Right renal cortex interstitium (tissue), 3 donors: ENCODE measurements around the gene B4GALNT4. TPM values are rescaled to one million over a fixed set of nuclear protein-coding genes. Genes with fewer than 3 reads are reported as not detected.
"Not testable (repeated sequence)": the region's sequence is repeated elsewhere in the genome, so short reads cannot be mapped to it uniquely, and the experiment has no call there.

Experiments used
- DNase-seq, 3 donors: peaks; one replicate each; pipeline ENCODE4 v3.0.0-alpha.2; 2013; ENCODE audit warnings: low read depth in 3 of 3, low spot score in 2 of 3
- polyA plus RNA-seq, 3 donors: library from polyadenylated mRNA; unstranded; fragments of 120-200 nt; gene quantifications; one replicate each; pipeline ENCODE4 v1.2.1, GENCODE V29; 2013; ENCODE audit not compliant: insufficient read length in 3 of 3

Gene B4GALNT4, protein sequence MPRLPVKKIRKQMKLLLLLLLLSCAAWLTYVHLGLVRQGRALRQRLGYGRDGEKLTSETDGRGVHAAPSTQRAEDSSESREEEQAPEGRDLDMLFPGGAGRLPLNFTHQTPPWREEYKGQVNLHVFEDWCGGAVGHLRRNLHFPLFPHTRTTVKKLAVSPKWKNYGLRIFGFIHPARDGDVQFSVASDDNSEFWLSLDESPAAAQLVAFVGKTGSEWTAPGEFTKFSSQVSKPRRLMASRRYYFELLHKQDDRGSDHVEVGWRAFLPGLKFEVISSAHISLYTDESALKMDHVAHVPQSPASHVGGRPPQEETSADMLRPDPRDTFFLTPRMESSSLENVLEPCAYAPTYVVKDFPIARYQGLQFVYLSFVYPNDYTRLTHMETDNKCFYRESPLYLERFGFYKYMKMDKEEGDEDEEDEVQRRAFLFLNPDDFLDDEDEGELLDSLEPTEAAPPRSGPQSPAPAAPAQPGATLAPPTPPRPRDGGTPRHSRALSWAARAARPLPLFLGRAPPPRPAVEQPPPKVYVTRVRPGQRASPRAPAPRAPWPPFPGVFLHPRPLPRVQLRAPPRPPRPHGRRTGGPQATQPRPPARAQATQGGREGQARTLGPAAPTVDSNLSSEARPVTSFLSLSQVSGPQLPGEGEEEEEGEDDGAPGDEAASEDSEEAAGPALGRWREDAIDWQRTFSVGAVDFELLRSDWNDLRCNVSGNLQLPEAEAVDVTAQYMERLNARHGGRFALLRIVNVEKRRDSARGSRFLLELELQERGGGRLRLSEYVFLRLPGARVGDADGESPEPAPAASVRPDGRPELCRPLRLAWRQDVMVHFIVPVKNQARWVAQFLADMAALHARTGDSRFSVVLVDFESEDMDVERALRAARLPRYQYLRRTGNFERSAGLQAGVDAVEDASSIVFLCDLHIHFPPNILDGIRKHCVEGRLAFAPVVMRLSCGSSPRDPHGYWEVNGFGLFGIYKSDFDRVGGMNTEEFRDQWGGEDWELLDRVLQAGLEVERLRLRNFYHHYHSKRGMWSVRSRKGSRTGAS
- polyA plus RNA-seq = 10 to 100 TPM; 45.9 to 50.1 (median 47.4) TPM

GRCh38 chr11:369336-370018 is at the start of gene B4GALNT4:
Gene B4GALNT4 (plus strand): TSS chr11:369499. CDS start chr11:369804, 305 bp downstream.
- DNase-seq = no peak

DNA sequence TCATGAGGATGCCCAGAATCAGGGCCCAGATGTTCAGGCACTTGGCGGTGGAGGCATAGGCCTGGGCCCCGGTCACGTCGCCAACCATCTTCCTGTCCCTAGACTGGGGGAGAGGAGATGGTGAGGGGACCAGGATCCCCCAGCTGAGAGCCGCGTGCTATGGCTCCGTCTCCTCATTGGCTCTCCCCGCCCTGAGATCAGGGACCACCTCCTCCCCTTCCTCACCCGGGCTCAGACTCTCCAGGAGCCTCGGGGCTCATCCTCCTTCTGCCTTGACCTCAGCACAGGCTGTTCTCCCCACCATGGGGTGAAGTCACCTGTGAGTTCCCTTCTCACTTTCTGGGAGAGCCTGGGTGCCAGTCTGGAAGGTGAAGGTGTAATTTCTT is 49.4 kb upstream of the B4GALNT4 start:
- not testable (repeated sequence) for DNase-seq

DNA sequence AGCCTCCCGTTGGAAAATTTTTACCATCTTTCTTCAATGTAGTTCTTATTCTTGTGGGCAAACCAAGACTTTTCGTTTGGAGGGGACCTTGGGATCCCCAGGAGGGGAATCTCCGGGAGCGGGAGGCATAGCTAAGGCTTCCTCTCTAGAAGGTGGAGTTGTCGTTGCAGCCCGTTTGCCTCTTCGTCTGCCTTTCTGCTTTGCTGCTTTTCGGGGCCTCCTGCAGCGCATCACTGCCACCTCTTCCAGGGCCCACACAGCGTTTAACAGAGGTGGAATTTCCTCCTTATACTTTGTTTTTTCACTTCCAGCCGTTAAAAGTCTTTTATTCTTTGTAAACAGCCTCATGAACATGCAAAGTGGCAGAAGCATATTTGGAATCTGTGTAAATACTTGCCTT is 45.1 kb upstream of the B4GALNT4 start:
- DNase-seq = no peak

DNA sequence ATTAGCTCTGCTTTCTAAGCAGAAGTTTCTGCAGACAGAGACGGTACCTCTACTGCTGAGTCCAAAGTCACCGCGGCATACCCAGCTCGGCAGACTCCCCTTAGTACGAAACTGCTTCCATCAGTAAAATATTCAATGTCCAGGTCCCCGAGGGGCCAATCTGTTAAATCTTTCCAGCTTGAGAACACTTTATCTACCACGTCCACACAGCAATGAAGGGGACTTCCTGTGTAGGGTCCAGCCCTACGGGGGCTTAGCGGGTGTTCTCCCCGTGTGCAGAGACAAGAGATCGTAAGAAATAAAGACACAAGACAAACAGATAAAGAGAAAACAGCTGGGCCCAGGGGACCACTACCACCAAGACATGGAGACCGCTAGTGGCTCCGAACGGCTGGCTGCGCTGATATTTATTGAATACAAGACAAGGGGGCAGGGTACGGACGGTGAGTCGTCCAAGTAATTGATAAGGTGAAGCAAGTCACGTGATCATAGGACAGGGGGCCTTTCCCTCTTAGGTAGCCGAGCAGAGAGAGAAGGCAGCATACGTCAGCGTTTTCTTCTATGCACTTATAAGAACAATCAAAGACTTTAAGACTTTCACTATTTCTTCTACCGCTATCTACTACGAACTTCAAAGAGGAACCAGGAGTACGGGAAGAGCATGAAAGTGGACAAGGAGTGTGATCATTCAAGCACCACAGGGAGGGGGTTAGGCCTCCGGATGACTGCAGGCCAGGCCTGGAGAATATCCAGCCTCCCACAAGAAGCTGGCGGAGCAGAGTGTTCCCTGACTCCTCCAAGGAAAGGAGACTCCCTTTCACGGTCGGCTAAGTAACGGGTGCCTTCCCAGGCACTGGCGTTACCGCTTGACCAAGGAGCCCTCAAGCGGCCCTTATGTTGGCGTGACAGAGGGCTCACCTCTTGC is 44.4 kb upstream of the B4GALNT4 start:
- DNase-seq = not testable (repeated sequence)

GRCh38 chr11:325796-326591 is 43.3 kb upstream of the B4GALNT4 start:
- DNase-seq = no peak

- no peak for DNase-seq
Measured at GRCh38 chr11:326592-326841, 42.8 kb upstream of the B4GALNT4 start.

- DNase-seq = no peak
Measured at GRCh38 chr11:326842-327580, 42.3 kb upstream of the B4GALNT4 start.

GRCh38 chr11:327581-327923 is 41.7 kb upstream of the B4GALNT4 start:
- no peak for DNase-seq

DNA sequence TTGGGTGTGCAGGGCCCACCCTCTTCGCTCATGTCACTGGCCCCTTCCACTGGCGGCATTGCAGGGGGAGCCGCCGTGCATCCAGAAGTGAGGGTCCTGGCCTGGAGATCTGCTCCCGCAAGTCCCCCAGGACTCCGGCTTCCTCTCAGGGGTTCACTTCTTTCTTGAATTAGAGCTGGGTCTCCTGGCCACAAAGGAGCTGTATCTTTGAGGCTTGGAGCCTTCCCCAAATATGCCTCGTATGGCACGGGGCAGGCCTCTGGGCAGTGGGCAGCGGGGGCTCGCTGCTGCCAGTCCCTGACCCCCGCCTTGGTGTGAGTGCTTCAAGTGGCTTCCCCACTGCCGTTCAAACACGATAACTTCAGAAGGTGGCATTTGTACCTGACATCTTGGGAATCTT is 41.3 kb upstream of the B4GALNT4 start:
- no peak for DNase-seq

GRCh38 chr11:328516-329100 is 40.7 kb upstream of the B4GALNT4 start:
- DNase-seq = not testable (repeated sequence)

- DNase-seq = no peak
Measured at GRCh38 chr11:329886-330253, 39.4 kb upstream of the B4GALNT4 start.

DNA sequence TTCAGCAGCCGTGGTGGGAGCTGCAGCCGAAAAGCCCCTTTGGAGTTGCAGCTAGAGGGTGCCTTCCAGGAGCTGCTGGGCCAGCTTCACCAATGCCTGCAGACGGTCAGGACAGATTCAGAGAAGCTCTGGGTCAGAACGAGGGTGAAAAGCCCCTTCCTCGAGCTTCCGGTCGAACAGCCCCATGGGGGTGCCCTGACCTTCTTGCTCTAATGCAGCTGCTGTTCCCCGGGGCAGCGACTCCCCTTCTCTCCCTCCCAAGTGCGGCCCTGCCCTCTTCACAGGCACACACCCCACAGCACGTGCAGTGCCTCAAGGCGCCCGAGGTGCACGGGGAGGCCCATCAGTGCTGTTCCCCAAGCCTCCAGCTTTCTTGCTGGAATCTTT is 39.0 kb upstream of the B4GALNT4 start:
- no peak for DNase-seq

GRCh38 chr11:330694-331357 is 38.5 kb upstream of the B4GALNT4 start:
- no peak for DNase-seq

DNA sequence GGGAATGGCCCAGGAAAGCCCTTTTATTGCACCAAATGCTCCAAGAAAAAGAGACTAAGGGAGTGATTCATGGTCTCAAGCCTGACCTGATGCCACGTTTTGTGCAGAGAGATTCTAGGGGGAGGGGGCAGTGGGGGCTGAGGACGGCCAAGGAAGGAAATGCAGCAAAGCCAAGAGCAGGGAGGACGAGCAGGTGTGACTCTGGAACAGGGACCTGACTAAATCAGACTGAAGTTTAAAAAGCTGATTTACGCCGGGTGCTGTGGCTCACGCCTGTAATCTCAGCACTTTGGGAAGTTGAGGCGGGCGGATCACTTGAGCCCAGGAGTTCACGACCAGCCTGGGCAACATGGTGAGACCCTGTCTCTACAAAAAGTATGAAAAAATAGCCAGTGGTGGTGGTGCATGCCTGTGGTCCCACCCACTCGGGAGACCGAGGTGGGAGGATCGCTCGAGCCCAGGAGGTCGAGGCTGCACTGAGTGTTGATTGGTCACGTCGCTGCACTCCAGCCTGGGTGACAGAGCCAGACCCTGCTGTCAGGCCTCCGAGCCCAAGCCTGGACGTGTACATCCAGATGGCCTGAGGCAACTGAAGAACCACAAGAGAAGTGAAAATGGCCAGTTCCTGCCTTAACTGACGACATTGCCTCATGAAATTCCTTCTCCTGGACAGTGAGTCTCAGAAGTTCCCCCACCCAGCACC is 37.8 kb upstream of the B4GALNT4 start:
- DNase-seq = no peak

GRCh38 chr11:332651-333480 is 36.4 kb upstream of the B4GALNT4 start:
- DNase-seq = no peak

DNA sequence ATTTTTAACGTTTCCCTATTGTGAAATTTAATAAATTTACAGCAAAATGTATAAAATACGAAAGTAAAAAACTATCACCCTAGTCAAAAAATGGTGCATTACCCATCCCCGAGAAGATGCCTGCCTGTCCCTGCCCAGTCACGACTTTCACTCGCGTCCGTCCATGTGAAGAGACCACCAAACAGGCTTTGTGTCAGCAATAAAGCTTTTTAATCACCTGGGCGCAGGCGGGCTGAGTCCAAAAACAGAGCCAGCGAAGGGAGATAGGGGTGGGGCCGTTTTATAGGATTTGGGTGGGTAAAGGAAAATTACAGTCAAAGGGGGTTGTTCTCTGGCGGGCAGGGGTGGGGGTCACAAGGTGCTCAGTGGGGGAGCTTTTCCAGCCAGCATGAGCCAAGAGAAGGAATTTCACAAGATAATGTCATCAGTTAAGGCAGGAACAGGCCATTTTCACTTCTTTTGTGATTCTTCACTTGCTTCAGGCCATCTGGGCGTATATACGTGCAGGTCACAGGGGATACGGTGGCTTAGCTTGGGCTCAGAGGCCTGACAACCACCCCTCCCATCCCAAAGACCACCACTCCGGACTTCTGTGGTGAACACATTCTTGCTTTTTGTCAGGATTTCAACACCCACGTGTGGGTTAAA is 35.6 kb upstream of the B4GALNT4 start:
- not testable (repeated sequence) for DNase-seq
